Liver (tissue), 9 donors: Measurements from ENCODE around the gene USP47. TPM values are rescaled to one million over a fixed set of nuclear protein-coding genes. Genes with fewer than 3 reads are reported as not detected.

Source experiments
- DNase-seq: peaks from one replicate; pipeline ENCODE4 v3.0.0-alpha.2; 2017; ENCODE audit warnings: low spot score
- H3K27ac ChIP-seq, 2 donors: one replicate each; pipeline ENCODE4 v1.7.0; 2013; ENCODE audit warnings: inconsistent platforms in 2 of 2, low read length in 2 of 2, control low read depth in 1 of 2, low read depth in 1 of 2, mild to moderate bottlenecking in 1 of 2
- H3K27me3 ChIP-seq, 4 donors: one replicate each; pipeline versions ENCODE4 v1.6.1 to v1.7.0; 2013; ENCODE audit warnings: low read length in 3 of 4, inconsistent platforms in 1 of 4, mild to moderate bottlenecking in 1 of 4, moderate library complexity in 1 of 4; ENCODE audit not compliant: control insufficient read depth in 4 of 4, insufficient read depth in 4 of 4
- H3K36me3 ChIP-seq, 4 donors: one replicate each; pipeline versions ENCODE4 v1.6.1 to v1.7.0; 2013; ENCODE audit warnings: low read length in 3 of 4, mild to moderate bottlenecking in 3 of 4, low read depth in 1 of 4, moderate library complexity in 1 of 4; ENCODE audit not compliant: control insufficient read depth in 4 of 4, insufficient read depth in 3 of 4
- H3K4me1 ChIP-seq, 4 donors: one replicate each; pipeline versions ENCODE4 v1.6.1 to v1.7.0; 2013; ENCODE audit warnings: low read length in 3 of 4, mild to moderate bottlenecking in 3 of 4, moderate library complexity in 1 of 4; ENCODE audit not compliant: control insufficient read depth in 4 of 4, insufficient read depth in 4 of 4
- H3K4me3 ChIP-seq, 3 donors: one replicate each; pipeline versions ENCODE4 v1.6.1 to v1.7.0; 2013; ENCODE audit warnings: low read length in 3 of 3, control low read depth in 1 of 3, low read depth in 1 of 3, mild to moderate bottlenecking in 1 of 3
- H3K9ac ChIP-seq, 2 donors: one replicate each; pipeline ENCODE4 v1.7.0; 2013; ENCODE audit warnings: low read length in 2 of 2, mild to moderate bottlenecking in 2 of 2, moderate library complexity in 2 of 2, control low read depth in 1 of 2, low read depth in 1 of 2
- H3K9me3 ChIP-seq, 4 donors: one replicate each; pipeline versions ENCODE4 v1.6.1 to v1.7.0; 2013; ENCODE audit warnings: low read length in 3 of 4; ENCODE audit not compliant: control insufficient read depth in 4 of 4
- ATF3 ChIP-seq: IDR thresholded peaks from 2 replicates; pipeline ENCODE4 v1.6.1; 2016; ENCODE audit warnings: antibody characterized with exemption
- CTCF ChIP-seq: fragments of 150-350 bp; IDR thresholded peaks from 2 replicates; pipeline ENCODE4 v1.5.1; 2017; ENCODE audit warnings: improper control_type of control experiment, low read depth, low read length; ENCODE audit not compliant: missing input control
- EGR1 ChIP-seq, 2 donors: IDR thresholded peaks; 2 replicates each; pipeline ENCODE4 v1.6.1; 2016 to 2018; ENCODE audit warnings: antibody characterized with exemption in 2 of 2, low read depth in 2 of 2
- FOXA1 ChIP-seq: IDR thresholded peaks from 2 replicates; pipeline ENCODE4 v1.6.1; 2016; ENCODE audit warnings: antibody characterized with exemption
- FOXA2 ChIP-seq: IDR thresholded peaks from 2 replicates; pipeline ENCODE4 v1.6.1; 2016; ENCODE audit warnings: antibody characterized with exemption
- GABPA ChIP-seq, 2 donors: IDR thresholded peaks in 1 of 2; conservative IDR thresholded peaks in 1 of 2; 2 replicates each; pipeline ENCODE4 v1.6.1; 2016; ENCODE audit warnings: antibody characterized with exemption in 2 of 2, mild to moderate bottlenecking in 1 of 2, moderate library complexity in 1 of 2
- HNF4A ChIP-seq, 2 donors: conservative IDR thresholded peaks; 2 replicates each; pipeline ENCODE4 v1.6.1; 2016; ENCODE audit warnings: antibody characterized with exemption in 2 of 2, mild to moderate bottlenecking in 2 of 2
- HNF4G ChIP-seq: IDR thresholded peaks from 2 replicates; pipeline ENCODE4 v1.6.1; 2016; ENCODE audit warnings: antibody characterized with exemption
- JUND ChIP-seq, 2 donors: IDR thresholded peaks; 2 replicates each; pipeline ENCODE4 v1.6.1; 2016; ENCODE audit warnings: antibody characterized with exemption in 2 of 2
- MAX ChIP-seq: IDR thresholded peaks from 2 replicates; pipeline ENCODE4 v1.6.1; 2016; ENCODE audit warnings: antibody characterized with exemption
- NR2F2 ChIP-seq: IDR thresholded peaks from 2 replicates; pipeline ENCODE4 v1.6.1; 2016; ENCODE audit warnings: antibody characterized with exemption
- RAD21 ChIP-seq, 2 donors: IDR thresholded peaks; 2 replicates each; pipeline ENCODE4 v1.6.1; 2016; ENCODE audit warnings: antibody characterized with exemption in 2 of 2, mild to moderate bottlenecking in 2 of 2
- REST ChIP-seq: IDR thresholded peaks from 2 replicates; pipeline ENCODE4 v1.6.1; 2016; ENCODE audit warnings: antibody characterized with exemption, mild to moderate bottlenecking
- RXRA ChIP-seq, 2 donors: IDR thresholded peaks; 2 replicates each; pipeline ENCODE4 v1.6.1; 2017 to 2018; ENCODE audit warnings: antibody characterized with exemption in 2 of 2, mild to moderate bottlenecking in 1 of 2
- SP1 ChIP-seq: IDR thresholded peaks from 2 replicates; pipeline ENCODE4 v1.6.1; 2018; ENCODE audit warnings: antibody characterized with exemption, mild to moderate bottlenecking
- TAF1 ChIP-seq: conservative IDR thresholded peaks from 2 replicates; pipeline ENCODE4 v1.6.1; 2016; ENCODE audit warnings: antibody characterized with exemption, mild to moderate bottlenecking
- YY1 ChIP-seq: IDR thresholded peaks from 2 replicates; pipeline ENCODE4 v1.6.1; 2016; ENCODE audit warnings: antibody characterized with exemption, mild to moderate bottlenecking
- ZBTB33 ChIP-seq: IDR thresholded peaks from 2 replicates; pipeline ENCODE4 v1.6.1; 2016; ENCODE audit warnings: antibody characterized with exemption
- WGBS: extraction: QIAGEN DNeasy Blood & Tissue Kit; methylation state at CpG from one replicate; pipeline ENCODE4 v1.1.7; 2013; 5-methylcytosine and 5-hydroxymethylcytosine counted together
- polyA plus RNA-seq, 2 donors: library from polyadenylated mRNA; stranded (reverse) in 1 of 2; unstranded in 1 of 2; fragments of 200-250 nt in 1 of 2; fragments of >200 nt in 1 of 2; fragmentation: Nextera tagmentation in 1 of 2; extraction: Ambion mirVana in 1 of 2; gene quantifications; one replicate each; pipeline versions ENCODE4 v1.2.1 to v1.2.3, GENCODE V29; 2013 to 2015
- total RNA-seq, 2 donors: library from RNA; depleted of rRNA; stranded (reverse); fragments of >200 nt; gene quantifications; one replicate each; pipeline ENCODE4 v1.2.3, GENCODE V29; 2014
- donor health status: healthy.
- donor health status: healthy.
- donor health status: healthy.
- donor health status: healthy.
- donor health status: healthy.

Gene USP47
- total and polyA plus RNA-seq, 4 donors = 14.9 to 55.1 (median 32.2) TPM

GRCh38 chr11:11960687-11961086 is 118.9 kb downstream of the USP47 start:
- 92% methylated on average over 1 of the region's 1 CpG for WGBS
- Histone ChIP-seq H3K36me3 (peaks cover 4 to 14% (median 13%) of the 10 kb centered on the region in 4 donors), H3K4me1 (peaks cover 2 to 16% (median 13%) of the 10 kb centered on the region in 4 donors), H3K9me3 (no peaks in the 10 kb centered on the region), H3K27me3 (no peaks in the 10 kb centered on the region), H3K9ac (no peak overlapping the region), H3K4me3 (no peak overlapping the region), H3K27ac (no peak overlapping the region)
- no peak for TF ChIP-seq RAD21 (IDR thresholded peaks at IDR 0.05)
- no peak for TF ChIP-seq FOXA2
- no peak for TF ChIP-seq HNF4A (conservative IDR thresholded peaks at IDR 0.05)
- no peak for TF ChIP-seq HNF4G
- TF ChIP-seq GABPA (IDR thresholded peaks at IDR 0.05 in 1 of 2, conservative IDR thresholded peaks at IDR 0.05 in 1 of 2) = no peak
- no peak for TF ChIP-seq CTCF
- DNase-seq = no peak

GRCh38 chr11:11961399-11962028 is 119.7 kb downstream of the USP47 start:
- DNase-seq = no peak
- TF ChIP-seq NR2F2 (no peak), JUND (IDR thresholded peaks at IDR 0.05) (no peak), HNF4A (conservative IDR thresholded peaks at IDR 0.05) (no peak), ZBTB33 (no peak), SP1 (no peak), RXRA (IDR thresholded peaks at IDR 0.05) (no peak), HNF4G (no peak), RAD21 (IDR thresholded peaks at IDR 0.05) (no peak), YY1 (no peak), CTCF (no peak), FOXA1 (no peak), EGR1 (IDR thresholded peaks at IDR 0.05; ENCODE audit: low read depth in 2 of 2) (no peak), GABPA (IDR thresholded peaks at IDR 0.05 in 1 of 2, conservative IDR thresholded peaks at IDR 0.05 in 1 of 2) (no peak), TAF1 (no peak), MAX (no peak), ATF3 (no peak), FOXA2 (no peak), REST (no peak)
- H3K9me3 ChIP-seq = no peaks in the 10 kb centered on the region
- H3K36me3 ChIP-seq = peaks cover 2 to 6% (median 6%) of the 10 kb centered on the region in 4 donors
- no peaks in the 10 kb centered on the region for H3K27me3 ChIP-seq
- H3K27ac ChIP-seq = no peak overlapping the region
- peaks cover 2 to 16% (median 13%) of the 10 kb centered on the region in 4 donors for H3K4me1 ChIP-seq
- no peak overlapping the region for H3K9ac ChIP-seq
- H3K4me3 ChIP-seq = no peak overlapping the region
- 89% methylated on average over 3 of the region's 3 CpGs for WGBS
